HK-2 (cell line): ENCODE data around the gene GAPDH.
"Not testable (repeated sequence)": the region's sequence is repeated elsewhere in the genome, so short reads cannot be mapped to it uniquely, and the experiment has no call there.

Experiments
- DNase-seq: peaks from one replicate; pipeline ENCODE4 v3.0.0-alpha.2; 2018; ENCODE audit not compliant: unreplicated experiment

GAPDH gene

GRCh38 chr12:6563448-6564050 is 29.2 kb downstream of the GAPDH start:
- DNase-seq = peak; percentile 55

- no peak for DNase-seq
Observed at GRCh38 chr12:6567112-6567670, 32.9 kb downstream of the GAPDH start.

DNA sequence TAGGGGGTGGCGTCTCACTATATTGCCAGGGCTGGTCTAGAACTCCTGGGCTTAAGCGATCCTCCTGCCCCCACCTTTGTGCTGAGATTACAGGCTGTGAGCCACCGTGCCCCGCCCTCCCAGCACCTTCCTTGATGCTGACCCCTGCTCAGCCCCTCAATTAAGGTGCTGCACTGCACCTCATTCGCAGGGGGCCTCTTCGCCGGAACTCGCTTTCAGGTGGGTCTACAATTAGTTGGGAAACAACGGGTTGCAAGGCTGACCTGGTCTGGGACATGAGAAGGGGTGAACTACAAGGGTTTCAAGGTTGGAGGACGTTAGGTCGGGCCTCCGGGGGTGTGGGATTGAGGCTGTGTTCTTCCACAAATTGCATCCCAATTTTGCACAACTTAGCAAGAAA is 35.0 kb downstream of the GAPDH start:
- no peak for DNase-seq

GRCh38 chr12:6569786-6570185 is 35.5 kb downstream of the GAPDH start:
- DNase-seq = no peak

- peak; percentile 59 for DNase-seq
Observed at GRCh38 chr12:6570264-6570887, 36.1 kb downstream of the GAPDH start.

DNA sequence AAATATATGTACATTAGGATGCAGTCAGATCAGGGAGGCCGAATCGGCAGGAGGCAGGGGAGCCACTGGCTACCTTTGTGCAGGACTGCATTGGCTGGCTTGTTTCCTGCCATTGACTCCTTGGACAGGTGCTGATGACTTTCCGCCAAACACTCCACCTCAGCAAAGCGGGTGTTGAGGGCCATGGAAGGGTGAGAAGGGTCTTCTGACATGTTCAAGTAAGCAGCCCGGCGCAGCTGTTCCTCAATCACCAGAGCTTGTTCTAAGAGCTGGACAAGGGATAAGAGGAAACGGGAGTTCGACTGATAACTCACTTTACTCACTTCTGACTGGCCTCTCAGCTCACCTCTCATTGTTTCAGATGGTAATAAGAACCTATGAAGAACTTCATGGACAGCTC is 38.7 kb downstream of the GAPDH start:
- no peak for DNase-seq

DNA sequence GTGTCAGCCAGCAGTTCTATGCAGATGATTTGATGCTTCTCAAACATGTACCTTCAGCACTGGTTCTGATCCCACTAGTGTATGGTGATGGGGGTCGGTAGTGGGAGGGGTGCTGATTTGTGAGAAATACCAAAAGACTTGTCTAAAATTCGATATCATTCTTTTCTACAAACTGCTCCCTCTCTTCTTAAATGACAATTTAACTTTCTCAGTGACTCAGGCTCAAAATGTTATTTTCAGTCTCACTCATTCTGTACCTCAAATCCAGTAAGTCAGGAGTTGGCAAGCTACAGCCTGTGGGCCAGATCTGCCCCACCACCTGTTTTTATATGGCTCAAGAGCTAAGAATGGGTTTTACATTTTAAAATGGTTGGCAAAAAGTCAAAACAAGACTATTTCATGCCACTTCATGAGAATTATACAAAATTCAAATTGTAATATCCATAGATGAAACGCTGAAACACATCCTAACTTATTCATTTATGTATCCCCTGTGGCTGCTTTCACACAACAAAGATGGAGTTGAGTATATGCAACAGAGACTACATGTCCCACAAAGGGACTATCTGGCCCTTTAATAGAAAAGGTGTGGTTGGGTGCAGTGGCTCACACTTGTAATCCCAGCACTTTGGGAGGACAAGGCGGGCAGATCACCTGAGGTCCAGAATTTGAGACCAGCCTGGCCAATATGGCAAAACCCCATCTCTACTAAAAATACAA is 40.4 kb downstream of the GAPDH start:
- DNase-seq = no peak

GRCh38 chr12:6575648-6576047 is 41.3 kb downstream of the GAPDH start:
- DNase-seq = no peak

- no peak for DNase-seq
Observed at GRCh38 chr12:6582196-6582595, 47.9 kb downstream of the GAPDH start.

GRCh38 chr12:6582959-6583358 is 48.6 kb downstream of the GAPDH start:
- no peak for DNase-seq

DNA sequence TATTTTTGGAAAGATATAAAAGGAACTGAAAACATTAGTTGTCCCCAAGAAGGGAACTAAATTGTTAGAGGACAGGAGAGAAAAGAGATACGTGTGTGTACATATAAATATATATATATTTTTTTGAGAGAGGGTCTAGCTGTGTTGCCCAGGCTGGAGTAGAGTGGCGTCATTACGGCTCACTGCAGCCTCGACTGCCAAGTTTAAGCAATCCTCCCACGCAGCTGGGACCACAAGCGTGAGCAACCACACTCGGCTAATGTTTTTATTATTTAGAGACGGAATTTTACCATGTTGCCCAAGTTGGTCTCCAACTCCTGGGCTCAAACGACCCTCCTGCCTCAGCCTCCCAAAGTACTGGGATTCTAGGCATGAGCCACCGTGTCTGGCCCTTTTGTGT is 50.0 kb downstream of the GAPDH start:
- no peak for DNase-seq

DNA sequence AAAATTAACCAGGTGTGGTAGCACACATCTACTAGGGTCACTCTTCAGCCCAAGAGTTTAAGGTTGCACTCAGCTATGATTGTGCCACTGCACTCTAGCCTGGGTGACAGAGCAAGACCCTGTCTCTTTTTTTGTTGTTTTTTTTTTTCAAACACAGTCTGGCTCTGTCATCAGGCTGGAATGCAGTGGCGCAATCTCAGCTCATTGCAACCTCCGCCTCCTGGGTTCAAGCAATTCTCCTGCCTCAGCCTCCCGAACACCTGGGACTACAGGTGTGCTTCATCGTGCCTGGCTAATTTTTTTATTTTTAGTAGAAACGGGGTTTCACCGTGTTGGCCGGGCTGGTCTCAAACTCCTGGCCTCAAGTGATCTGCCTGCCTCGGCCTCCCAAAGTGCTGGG is 52.3 kb downstream of the GAPDH start:
- not testable (repeated sequence) for DNase-seq
